ENCODE data around the gene AOPEP.

DNA sequence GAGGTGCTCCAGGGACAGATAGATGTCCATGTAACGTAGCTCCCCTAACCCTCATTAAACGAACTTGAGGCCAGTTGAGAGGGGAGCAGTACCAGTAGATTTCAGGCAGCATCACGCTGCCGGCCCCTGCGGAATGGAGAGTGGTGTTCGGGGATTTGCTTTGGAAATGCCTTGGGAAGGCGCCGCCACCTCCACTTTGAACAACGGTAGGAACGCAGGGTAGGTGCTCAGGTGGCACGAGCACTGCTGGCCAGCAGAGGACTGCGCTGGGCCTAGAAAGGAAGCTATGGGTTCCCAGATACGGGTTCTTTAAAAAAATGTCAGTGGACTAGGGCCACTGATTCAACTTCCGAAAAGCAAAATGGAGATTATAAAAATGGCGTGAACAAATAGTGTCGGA, 319.3 kb downstream of the AOPEP start:
- no peak for TF ChIP-seq POLR2A (IDR thresholded peaks at IDR 0.05)
- TF ChIP-seq CTCF (IDR thresholded peaks at IDR 0.05): no peak

Data from thyroid gland (tissue), 4 donors.